Fibroblast of mammary gland (primary cell): ENCODE data around the gene FGF1.

Experiments used
- DNase-seq: peaks from one replicate; pipeline ENCODE4 v3.0.0-alpha.2; 2010; ENCODE audit warnings: low read depth
- H3K4me3 ChIP-seq: 2 replicates; pipeline ENCODE4 v1.5.1; 2011; ENCODE audit warnings: low read depth, mild to moderate bottlenecking, low read length, moderate library complexity; ENCODE audit not compliant: control insufficient read depth
- TF ChIP-seq, protein P1 (sequence below): conservative IDR thresholded peaks from 2 replicates; pipeline ENCODE4 v1.5.1; 2011; ENCODE audit warnings: low read depth, low read length, inconsistent platforms; ENCODE audit not compliant: control insufficient read depth, insufficient read depth

FGF1 gene

GRCh38 chr5:142685418-142686209, at the start of gene FGF1:
TSS of gene FGF1 (minus strand) at chr5:142686090. CDS start at chr5:142614127, 71,963 bp downstream.
- TF ChIP-seq, protein P1, sequence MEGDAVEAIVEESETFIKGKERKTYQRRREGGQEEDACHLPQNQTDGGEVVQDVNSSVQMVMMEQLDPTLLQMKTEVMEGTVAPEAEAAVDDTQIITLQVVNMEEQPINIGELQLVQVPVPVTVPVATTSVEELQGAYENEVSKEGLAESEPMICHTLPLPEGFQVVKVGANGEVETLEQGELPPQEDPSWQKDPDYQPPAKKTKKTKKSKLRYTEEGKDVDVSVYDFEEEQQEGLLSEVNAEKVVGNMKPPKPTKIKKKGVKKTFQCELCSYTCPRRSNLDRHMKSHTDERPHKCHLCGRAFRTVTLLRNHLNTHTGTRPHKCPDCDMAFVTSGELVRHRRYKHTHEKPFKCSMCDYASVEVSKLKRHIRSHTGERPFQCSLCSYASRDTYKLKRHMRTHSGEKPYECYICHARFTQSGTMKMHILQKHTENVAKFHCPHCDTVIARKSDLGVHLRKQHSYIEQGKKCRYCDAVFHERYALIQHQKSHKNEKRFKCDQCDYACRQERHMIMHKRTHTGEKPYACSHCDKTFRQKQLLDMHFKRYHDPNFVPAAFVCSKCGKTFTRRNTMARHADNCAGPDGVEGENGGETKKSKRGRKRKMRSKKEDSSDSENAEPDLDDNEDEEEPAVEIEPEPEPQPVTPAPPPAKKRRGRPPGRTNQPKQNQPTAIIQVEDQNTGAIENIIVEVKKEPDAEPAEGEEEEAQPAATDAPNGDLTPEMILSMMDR: no peak
- H3K4me3 ChIP-seq: no peak within 1 kb of the TSS
- DNase-seq: no peak

- H3K4me3 ChIP-seq: no peak overlapping the region
- DNase-seq: no peak
- TF ChIP-seq, protein P1: no peak
Measured at GRCh38 chr5:142727735-142728047, 41.8 kb upstream of the FGF1 start.

DNA sequence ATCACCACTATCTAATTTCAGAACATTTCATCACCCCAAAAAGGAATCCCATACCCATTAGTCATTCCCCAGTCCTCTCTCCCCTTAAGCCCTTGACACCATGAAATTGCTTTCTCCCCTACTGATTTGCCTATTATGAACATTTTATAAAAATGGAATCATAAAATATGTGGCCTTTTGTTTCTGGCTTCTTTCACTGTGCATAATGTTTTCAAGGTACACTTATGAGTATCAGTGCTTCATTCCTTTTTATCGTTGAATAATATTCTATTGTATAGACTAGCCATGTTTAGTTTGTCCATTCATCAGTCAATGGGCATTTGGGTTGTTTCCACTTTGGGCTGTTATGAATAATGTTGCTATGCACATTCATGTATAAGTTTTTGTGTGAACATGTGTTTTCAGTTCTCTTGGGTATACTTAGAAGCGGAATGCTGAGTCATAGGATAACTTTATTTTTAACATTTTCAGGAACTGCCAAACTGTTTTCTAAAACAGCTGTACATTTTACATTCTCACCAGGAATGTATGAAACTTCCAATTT, 40.4 kb upstream of the FGF1 start:
- H3K4me3 ChIP-seq: no peak overlapping the region
- TF ChIP-seq, protein P1: no peak
- peak; percentile 96 for DNase-seq

GRCh38 chr5:142725231-142726187, 39.6 kb upstream of the FGF1 start:
- TF ChIP-seq, protein P1: no peak
- peak; percentile 27 for DNase-seq
- no peak overlapping the region for H3K4me3 ChIP-seq

- DNase-seq: no peak
- TF ChIP-seq, protein P1: no peak
- H3K4me3 ChIP-seq: no peak overlapping the region
Measured at GRCh38 chr5:142724821-142725220, 38.9 kb upstream of the FGF1 start.

DNA sequence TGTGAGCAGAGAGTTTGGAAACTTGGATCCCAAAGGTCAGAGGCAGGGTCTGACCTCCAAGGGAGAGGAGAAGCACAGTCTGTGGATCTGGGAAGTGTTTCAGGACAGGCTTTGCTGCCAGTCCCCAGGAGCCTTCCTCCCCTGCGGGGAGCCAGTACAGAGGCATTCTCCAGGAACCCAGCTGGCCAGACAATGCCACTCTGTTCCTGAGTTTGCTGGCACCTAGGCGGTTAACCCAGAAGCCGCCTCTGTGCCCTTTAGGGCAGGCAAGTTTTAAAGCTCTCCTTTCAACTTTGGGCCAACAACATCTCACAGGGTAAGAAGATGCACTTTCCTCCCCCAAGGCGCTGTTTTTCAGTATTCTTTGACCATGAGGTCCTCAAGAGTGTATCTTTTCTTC, 37.0 kb upstream of the FGF1 start:
- no peak overlapping the region for H3K4me3 ChIP-seq
- TF ChIP-seq, protein P1: no peak
- DNase-seq: no peak
